ENCODE results near the gene GULP1. TPM values are rescaled to one million over a fixed set of nuclear protein-coding genes. Genes with fewer than 3 reads are reported as not detected.

The GULP1 gene
- total and polyA plus RNA-seq, 10 of the 15 experiments (the other 5 are each of a cell fraction or from before 2014, with no cell fraction given), result 0.02 to 1.3 (median 0.15) TPM; not detected in 5

GRCh38 chr2:188380280-188380679 is 88.6 kb downstream of the GULP1 start:
- ChIA-PET SMC1A (ENCODE audit: uncharacterized antibody, unreplicated experiment) (no interaction called here), POLR2A (no interaction called here), CTCF (interaction anchor here (0.7 kb wide), 1 partner anchor 11 kb away, joined by 4 read pairs; no protein-coding TSS in a partner anchor), RAD21 (ENCODE audit: unreplicated experiment) (no interaction called here)
- no peaks in the 10 kb centered on the region for H3K27me3 ChIP-seq (replicated peaks in 1 of 2; ENCODE audit: control insufficient read depth in 2 of 2, insufficient read depth in 2 of 2, low read length in 1 of 2)
- no peaks in the 10 kb centered on the region for H3K4me1 ChIP-seq (ENCODE audit: control insufficient read depth, insufficient read depth, low read length)
- H3K4me3 ChIP-seq, result no peak overlapping the region
- TF ChIP-seq TARDBP (IDR thresholded peaks at IDR 0.05; ENCODE audit: borderline replicate concordance), result no peak
- TF ChIP-seq CHD1 (IDR thresholded peaks at IDR 0.05; ENCODE audit: low read depth, low read length), result no peak
- no peak overlapping the region for H3K4me2 ChIP-seq (ENCODE audit: control insufficient read depth, insufficient read depth)
- in situ Hi-C loops (cut with MboI), result no loop called here
- H3K79me2 ChIP-seq (ENCODE audit: control insufficient read depth, insufficient read depth, low read length), result no peaks in the 10 kb centered on the region
- intact Hi-C loops (cut with micrococcal nuclease; ENCODE audit: unreplicated experiment), result no loop called here
- FAIRE-seq (no peak), DNase-seq (ENCODE audit: low read depth, low spot score) (no peak), ATAC-seq (no peak)
- no peaks in the 10 kb centered on the region for H3K9me3 ChIP-seq (replicated peaks; ENCODE audit: control insufficient read depth, insufficient read depth, low read length)
- no peak overlapping the region for H3K9ac ChIP-seq (ENCODE audit: control insufficient read depth, insufficient read depth, low read length)
- no peak overlapping the region for H2AFZ ChIP-seq (ENCODE audit: control insufficient read depth, low read depth, low read length)
- H3K27ac ChIP-seq (ENCODE audit: control insufficient read depth, insufficient read depth), result no peak overlapping the region
- no peaks in the 10 kb centered on the region for H3K36me3 ChIP-seq (ENCODE audit: control insufficient read depth in 2 of 2, insufficient read depth in 2 of 2, low read length in 1 of 2)
- H4K20me1 ChIP-seq (ENCODE audit: control insufficient read depth, insufficient read depth), result no peaks in the 10 kb centered on the region
- 0% methylated on average over 2 of the region's 2 CpGs for WGBS (ENCODE audit: insufficient coverage, insufficient replicate concordance, low lambda C conversion rate, missing lambda C conversion rate)
- no TSS peak for BruUV-seq (replicated peaks)

- 81% methylated on average over 1 of the region's 1 CpG for WGBS (ENCODE audit: insufficient coverage, insufficient replicate concordance, low lambda C conversion rate, missing lambda C conversion rate)
- Histone ChIP-seq H4K20me1 (ENCODE audit: control insufficient read depth, insufficient read depth) (no peaks in the 10 kb centered on the region), H3K4me1 (ENCODE audit: control insufficient read depth, insufficient read depth, low read length) (no peaks in the 10 kb centered on the region), H3K27ac (ENCODE audit: control insufficient read depth, insufficient read depth) (no peak overlapping the region), H3K79me2 (ENCODE audit: control insufficient read depth, insufficient read depth, low read length) (no peaks in the 10 kb centered on the region), H3K36me3 (ENCODE audit: control insufficient read depth in 2 of 2, insufficient read depth in 2 of 2, low read length in 1 of 2) (no peaks in the 10 kb centered on the region), H3K4me3 (no peak overlapping the region), H3K27me3 (replicated peaks in 1 of 2; ENCODE audit: control insufficient read depth in 2 of 2, insufficient read depth in 2 of 2, low read length in 1 of 2) (no peaks in the 10 kb centered on the region), H3K9me3 (replicated peaks; ENCODE audit: control insufficient read depth, insufficient read depth, low read length) (no peaks in the 10 kb centered on the region), H3K4me2 (ENCODE audit: control insufficient read depth, insufficient read depth) (no peak overlapping the region), H2AFZ (ENCODE audit: control insufficient read depth, low read depth, low read length) (no peak overlapping the region), H3K9ac (ENCODE audit: control insufficient read depth, insufficient read depth, low read length) (no peak overlapping the region)
- ChIA-PET POLR2A (no interaction called here), CTCF (interaction anchor here (1.4 kb wide), 1 partner anchor 13 kb away, joined by 3 read pairs; no protein-coding TSS in a partner anchor), RAD21 (ENCODE audit: unreplicated experiment) (no interaction called here), SMC1A (ENCODE audit: uncharacterized antibody, unreplicated experiment) (no interaction called here)
- ATAC-seq (no peak), DNase-seq (ENCODE audit: low read depth, low spot score) (no peak), FAIRE-seq (no peak)
- intact Hi-C loops (cut with micrococcal nuclease; ENCODE audit: unreplicated experiment) (no loop called here), in situ Hi-C loops (cut with MboI) (no loop called here)
- no TSS peak for BruUV-seq (replicated peaks)
- TF ChIP-seq TCF7 (IDR thresholded peaks at IDR 0.05; ENCODE audit: borderline replicate concordance) (no peak), YBX1 (IDR thresholded peaks at IDR 0.05) (no peak), FOXM1 (IDR thresholded peaks at IDR 0.05; ENCODE audit: low read depth, low read length) (no peak), STAT1 (conservative IDR thresholded peaks at IDR 0.05) (no peak), ETV6 (conservative IDR thresholded peaks at IDR 0.05 in 1 of 2, IDR thresholded peaks at IDR 0.05 in 1 of 2; ENCODE audit: borderline replicate concordance in 1 of 2, low read depth in 1 of 2) (no peak), RUNX3 (IDR thresholded peaks at IDR 0.05; ENCODE audit: low read length) (no peak), ZNF592 (IDR thresholded peaks at IDR 0.05) (no peak), TBL1XR1 (IDR thresholded peaks at IDR 0.05; ENCODE audit: low read depth, low read length) (no peak), EED (IDR thresholded peaks at IDR 0.05; ENCODE audit: low read depth) (no peak), ASH2L (IDR thresholded peaks at IDR 0.05; ENCODE audit: borderline replicate concordance, low read depth) (no peak), IRF3 (IDR thresholded peaks at IDR 0.05) (no peak)
Observed at GRCh38 chr2:188381614-188382013, 89.9 kb downstream of the GULP1 start.
